Tibial nerve (tissue), 3 donors: ENCODE results near the gene NKAIN2.

Experiments used
- CTCF ChIP-seq, 5 experiments: fragments of 200-600 bp in 3 of 5; fragments of 450-650 bp in 2 of 5; sonication (generic) in 3 of 5; IDR thresholded peaks; one replicate each; pipeline ENCODE4 v1.5.1; 2016 to 2019; ENCODE audit warnings: antibody characterized with exemption in 5 of 5, mild to moderate bottlenecking in 3 of 5, moderate library complexity in 2 of 5
- POLR2A ChIP-seq, 2 donors: fragments of 450-650 bp; IDR thresholded peaks; one replicate each; pipeline ENCODE4 v1.6.1; 2017; ENCODE audit warnings: antibody characterized with exemption in 2 of 2, mild to moderate bottlenecking in 2 of 2, moderate library complexity in 2 of 2

- TF ChIP-seq CTCF (IDR thresholded peaks at IDR 0.05) (no peak), POLR2A (IDR thresholded peaks at IDR 0.05) (no peak)
These were observed 659.6 kb downstream of the NKAIN2 start for GRCh38 chr6:124463271-124463670.
